Rectal smooth muscle tissue (tissue), 1 donor: ENCODE results near the gene FGGY.

Experiments
- H3K27ac ChIP-seq: one replicate; pipeline ENCODE4 v1.7.0; 2013; ENCODE audit warnings: low read depth, low read length, inconsistent platforms
- H3K27me3 ChIP-seq: one replicate; pipeline ENCODE4 v1.7.0; 2013; ENCODE audit warnings: low read length; ENCODE audit not compliant: control insufficient read depth, insufficient read depth
- H3K36me3 ChIP-seq: one replicate; pipeline ENCODE4 v1.7.0; 2013; ENCODE audit warnings: low read length; ENCODE audit not compliant: control insufficient read depth, insufficient read depth
- H3K4me1 ChIP-seq: one replicate; pipeline ENCODE4 v1.7.0; 2013; ENCODE audit warnings: low read length; ENCODE audit not compliant: control insufficient read depth, insufficient read depth
- H3K4me3 ChIP-seq: one replicate; pipeline ENCODE4 v1.7.0; 2013; ENCODE audit warnings: low read length
- H3K9ac ChIP-seq: one replicate; pipeline ENCODE4 v1.7.0; 2013; ENCODE audit warnings: low read length

FGGY gene

GRCh38 chr1:59672851-59673572, 376.1 kb downstream of the FGGY start:
- H3K4me3 ChIP-seq, result no peak overlapping the region
- H3K9ac ChIP-seq, result no peak overlapping the region
- H3K27ac ChIP-seq, result peak overlapping the region; percentile 32
- H3K4me1 ChIP-seq, result peaks cover 23% of the 10 kb centered on the region
- no peaks in the 10 kb centered on the region for H3K36me3 ChIP-seq
- H3K27me3 ChIP-seq, result no peaks in the 10 kb centered on the region

- no peak overlapping the region for H3K4me3 ChIP-seq
- peaks cover 23% of the 10 kb centered on the region for H3K4me1 ChIP-seq
- H3K9ac ChIP-seq, result no peak overlapping the region
- no peaks in the 10 kb centered on the region for H3K27me3 ChIP-seq
- H3K27ac ChIP-seq, result peak overlapping the region; percentile 50
- no peaks in the 10 kb centered on the region for H3K36me3 ChIP-seq
These were observed 376.9 kb downstream of the FGGY start for GRCh38 chr1:59673573-59674450.

- Histone ChIP-seq H3K4me3 (no peak overlapping the region), H3K27ac (peak overlapping the region; percentile 50), H3K27me3 (no peaks in the 10 kb centered on the region), H3K36me3 (no peaks in the 10 kb centered on the region), H3K4me1 (peaks cover 23% of the 10 kb centered on the region), H3K9ac (no peak overlapping the region)
These were observed 377.7 kb downstream of the FGGY start for GRCh38 chr1:59674595-59674994.

- Histone ChIP-seq H3K9ac (no peak overlapping the region), H3K4me3 (no peak overlapping the region), H3K27ac (no peak overlapping the region), H3K4me1 (peaks cover 19% of the 10 kb centered on the region), H3K27me3 (no peaks in the 10 kb centered on the region), H3K36me3 (no peaks in the 10 kb centered on the region)
These were observed 379.0 kb downstream of the FGGY start for GRCh38 chr1:59675936-59676335.

GRCh38 chr1:59678040-59678439, 381.1 kb downstream of the FGGY start:
- H3K27me3 ChIP-seq, result no peaks in the 10 kb centered on the region
- H3K4me1 ChIP-seq, result peaks cover 28% of the 10 kb centered on the region
- no peak overlapping the region for H3K4me3 ChIP-seq
- no peak overlapping the region for H3K27ac ChIP-seq
- no peaks in the 10 kb centered on the region for H3K36me3 ChIP-seq
- H3K9ac ChIP-seq, result no peak overlapping the region

GRCh38 chr1:59678493-59679228, 381.8 kb downstream of the FGGY start:
- Histone ChIP-seq H3K4me3 (no peak overlapping the region), H3K9ac (no peak overlapping the region), H3K36me3 (no peaks in the 10 kb centered on the region), H3K27ac (no peak overlapping the region), H3K4me1 (peaks cover 29% of the 10 kb centered on the region), H3K27me3 (no peaks in the 10 kb centered on the region)

GRCh38 chr1:59680044-59680443, 383.1 kb downstream of the FGGY start:
- peaks cover 20% of the 10 kb centered on the region for H3K4me1 ChIP-seq
- H3K27ac ChIP-seq, result no peak overlapping the region
- H3K9ac ChIP-seq, result no peak overlapping the region
- no peak overlapping the region for H3K4me3 ChIP-seq
- H3K27me3 ChIP-seq, result no peaks in the 10 kb centered on the region
- H3K36me3 ChIP-seq, result no peaks in the 10 kb centered on the region

- Histone ChIP-seq H3K4me1 (peaks cover 27% of the 10 kb centered on the region), H3K27me3 (no peaks in the 10 kb centered on the region), H3K36me3 (no peaks in the 10 kb centered on the region), H3K4me3 (no peak overlapping the region), H3K27ac (peak overlapping the region; percentile 88), H3K9ac (no peak overlapping the region)
These were observed 385.6 kb downstream of the FGGY start for GRCh38 chr1:59682396-59683080.

GRCh38 chr1:59683197-59683596, 386.3 kb downstream of the FGGY start:
- Histone ChIP-seq H3K4me3 (no peak overlapping the region), H3K9ac (no peak overlapping the region), H3K4me1 (peaks cover 27% of the 10 kb centered on the region), H3K36me3 (no peaks in the 10 kb centered on the region), H3K27me3 (no peaks in the 10 kb centered on the region), H3K27ac (peak overlapping the region; percentile 88)

GRCh38 chr1:59684698-59685097, 387.8 kb downstream of the FGGY start:
- H3K27me3 ChIP-seq, result no peaks in the 10 kb centered on the region
- H3K9ac ChIP-seq, result no peak overlapping the region
- no peak overlapping the region for H3K27ac ChIP-seq
- H3K4me3 ChIP-seq, result no peak overlapping the region
- no peaks in the 10 kb centered on the region for H3K36me3 ChIP-seq
- H3K4me1 ChIP-seq, result peaks cover 27% of the 10 kb centered on the region

GRCh38 chr1:59685101-59685500, 388.2 kb downstream of the FGGY start:
- Histone ChIP-seq H3K27me3 (no peaks in the 10 kb centered on the region), H3K4me3 (no peak overlapping the region), H3K4me1 (peaks cover 27% of the 10 kb centered on the region), H3K36me3 (no peaks in the 10 kb centered on the region), H3K9ac (no peak overlapping the region), H3K27ac (no peak overlapping the region)

GRCh38 chr1:59685666-59686065, 388.8 kb downstream of the FGGY start:
- peaks cover 27% of the 10 kb centered on the region for H3K4me1 ChIP-seq
- H3K4me3 ChIP-seq, result no peak overlapping the region
- no peak overlapping the region for H3K27ac ChIP-seq
- no peaks in the 10 kb centered on the region for H3K36me3 ChIP-seq
- no peaks in the 10 kb centered on the region for H3K27me3 ChIP-seq
- no peak overlapping the region for H3K9ac ChIP-seq
